ENCODE measurements around the gene JAGN1.
A peak's percentile ranks its signal among the peaks of the same experiment; 100 is the strongest.
"Not testable (repeated sequence)": the region's sequence is repeated elsewhere in the genome, so short reads cannot be mapped to it uniquely, and the experiment has no call there.

JAGN1 gene

DNA sequence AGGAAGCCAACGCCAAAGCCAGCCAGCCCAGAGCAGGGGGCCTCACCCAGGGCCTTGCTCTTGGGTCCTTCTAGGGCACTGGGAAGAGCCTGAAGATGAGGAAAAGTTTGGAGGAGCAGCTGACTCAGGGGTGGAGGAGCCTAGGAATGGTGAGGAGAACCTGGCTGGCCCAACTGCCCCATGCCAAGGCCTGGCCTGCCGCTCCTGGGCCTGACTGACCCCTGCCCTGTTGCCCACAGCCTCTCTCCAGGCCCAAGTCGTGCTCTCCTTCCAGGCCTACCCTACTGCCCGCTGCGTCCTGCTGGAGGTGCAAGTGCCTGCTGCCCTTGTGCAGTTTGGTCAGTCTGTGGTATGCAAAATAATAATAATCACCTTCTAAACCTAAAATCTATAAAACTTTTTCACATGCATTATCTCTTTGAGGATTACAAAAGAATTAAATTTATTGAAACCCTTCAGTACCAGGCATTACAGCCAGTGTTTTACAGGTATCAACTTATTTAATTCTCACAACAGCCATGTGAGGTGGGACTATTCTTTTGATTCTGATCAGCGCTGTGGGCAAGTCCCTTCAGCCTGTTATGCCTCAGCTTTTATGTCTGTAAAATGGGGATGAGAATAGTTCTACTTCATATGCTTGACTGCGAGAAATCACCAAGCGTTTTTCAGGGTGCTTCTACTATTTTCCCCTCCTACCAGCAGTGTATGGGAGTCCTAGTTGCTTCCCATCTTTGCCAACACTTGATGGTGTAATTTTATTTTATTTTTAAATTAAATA, 28.0 kb downstream of the JAGN1 start:
- ATAC-seq, result no peak

DNA sequence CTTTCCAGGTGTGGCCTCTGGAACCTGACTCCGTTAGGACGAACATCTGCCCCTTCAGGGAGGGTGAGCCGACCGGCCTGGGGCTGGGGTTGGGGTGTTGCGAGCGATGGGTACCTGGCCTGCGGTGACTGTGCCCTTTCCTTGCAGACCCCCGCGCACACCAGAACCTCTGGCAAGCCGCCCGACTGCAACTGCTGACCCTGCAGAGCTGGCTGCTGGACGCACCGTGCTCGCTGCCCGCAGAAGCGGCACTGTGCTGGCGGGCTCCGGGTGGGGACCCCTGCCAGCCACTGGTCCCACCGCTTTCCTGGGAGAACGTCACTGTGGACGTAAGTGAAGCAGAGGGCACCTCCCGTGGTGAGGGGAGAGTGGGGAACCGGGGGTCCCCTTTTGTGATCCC, 37.7 kb downstream of the JAGN1 start:
- no peak for ATAC-seq

DNA sequence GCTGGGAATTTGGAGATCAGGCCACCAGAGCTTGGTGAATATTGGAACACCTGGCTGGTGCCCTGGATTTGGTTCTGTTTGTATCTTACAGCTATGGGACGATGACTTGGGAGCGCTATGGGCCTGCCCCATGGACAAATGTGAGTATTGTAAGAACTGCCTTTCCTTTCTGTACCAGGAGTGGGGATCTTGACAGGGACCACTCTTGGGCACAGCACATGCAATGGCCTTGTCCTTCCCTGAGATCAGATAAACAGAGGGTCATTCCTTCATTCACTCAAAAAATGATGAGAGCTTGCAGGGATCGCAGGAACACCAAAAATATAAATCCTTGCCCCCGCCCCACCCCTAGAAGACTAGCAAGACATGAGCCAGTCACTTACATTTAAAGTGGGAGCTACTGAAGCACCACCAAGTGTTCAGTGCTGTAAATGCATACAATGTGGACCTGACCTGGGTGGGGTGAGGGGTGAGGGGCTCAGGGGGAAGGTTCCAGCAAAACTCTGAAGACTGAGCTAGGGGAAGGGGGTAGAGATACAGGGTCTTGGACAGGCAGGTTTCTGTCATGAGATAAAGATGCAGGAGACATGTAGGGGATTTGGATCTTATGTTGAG, 40.5 kb downstream of the JAGN1 start:
- no peak for ATAC-seq

DNA sequence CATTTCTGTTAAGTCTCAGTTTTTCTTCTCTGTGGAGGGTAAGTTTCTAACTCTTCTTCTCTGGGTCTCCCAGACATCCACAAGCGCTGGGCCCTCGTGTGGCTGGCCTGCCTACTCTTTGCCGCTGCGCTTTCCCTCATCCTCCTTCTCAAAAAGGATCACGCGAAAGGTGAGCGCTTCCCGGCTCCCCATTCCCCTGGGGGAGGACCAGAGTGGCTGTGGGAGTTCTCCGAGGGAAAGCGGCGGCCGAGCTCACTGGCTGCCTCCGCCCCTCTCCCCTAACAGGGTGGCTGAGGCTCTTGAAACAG, 42.1 kb downstream of the JAGN1 start:
- ATAC-seq, result no peak

DNA sequence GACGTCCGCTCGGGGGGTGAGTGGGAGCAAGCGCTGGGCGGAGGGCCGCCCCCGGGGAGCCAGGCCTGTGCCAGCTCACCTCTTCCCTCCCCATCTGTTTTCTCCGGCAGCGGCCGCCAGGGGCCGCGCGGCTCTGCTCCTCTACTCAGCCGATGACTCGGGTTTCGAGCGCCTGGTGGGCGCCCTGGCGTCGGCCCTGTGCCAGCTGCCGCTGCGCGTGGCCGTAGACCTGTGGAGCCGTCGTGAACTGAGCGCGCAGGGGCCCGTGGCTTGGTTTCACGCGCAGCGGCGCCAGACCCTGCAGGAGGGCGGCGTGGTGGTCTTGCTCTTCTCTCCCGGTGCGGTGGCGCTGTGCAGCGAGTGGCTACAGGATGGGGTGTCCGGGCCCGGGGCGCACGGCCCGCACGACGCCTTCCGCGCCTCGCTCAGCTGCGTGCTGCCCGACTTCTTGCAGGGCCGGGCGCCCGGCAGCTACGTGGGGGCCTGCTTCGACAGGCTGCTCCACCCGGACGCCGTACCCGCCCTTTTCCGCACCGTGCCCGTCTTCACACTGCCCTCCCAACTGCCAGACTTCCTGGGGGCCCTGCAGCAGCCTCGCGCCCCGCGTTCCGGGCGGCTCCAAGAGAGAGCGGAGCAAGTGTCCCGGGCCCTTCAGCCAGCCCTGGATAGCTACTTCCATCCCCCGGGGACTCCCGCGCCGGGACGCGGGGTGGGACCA, 42.6 kb downstream of the JAGN1 start:
- peak; percentile 81 to 83 for ATAC-seq

DNA sequence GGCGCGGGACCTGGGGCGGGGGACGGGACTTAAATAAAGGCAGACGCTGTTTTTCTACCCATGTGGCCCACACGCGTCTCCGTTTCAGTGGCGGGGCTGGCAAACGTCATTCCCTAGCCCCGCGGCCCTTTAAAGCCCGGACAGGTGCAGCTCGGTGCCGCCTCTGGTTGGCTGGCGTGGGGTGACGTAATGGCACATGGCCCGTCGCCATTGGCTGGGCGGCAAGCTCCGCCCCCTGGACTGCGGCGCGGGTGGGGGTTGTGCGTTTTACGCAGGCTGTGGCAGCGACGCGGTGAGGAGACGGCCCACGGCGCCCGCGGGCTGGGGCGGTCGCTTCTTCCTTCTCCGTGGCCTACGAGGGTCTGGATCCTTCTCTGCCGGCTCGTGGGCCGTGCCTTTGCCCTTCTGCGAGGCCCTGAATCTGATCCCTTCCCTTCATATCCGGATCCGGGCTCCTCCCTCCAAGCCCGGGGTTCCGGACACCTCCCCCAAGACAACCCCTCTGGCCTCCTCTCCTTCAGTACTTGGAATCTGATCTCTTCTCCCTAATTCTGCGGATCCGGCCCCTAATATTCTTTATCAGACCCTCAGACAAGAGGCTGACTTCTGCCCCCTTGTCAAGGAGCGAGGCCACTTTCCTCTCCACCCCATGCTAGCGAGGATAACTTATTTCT, 43.3 kb downstream of the JAGN1 start, which contains the start of gene CRELD1:
TSS of gene CRELD1 (plus strand) at position 274 of the 674 bp plus-strand sequence. CDS start 605 bp downstream, outside the sequence.
- ATAC-seq, result peak; percentile 83 to 86

DNA sequence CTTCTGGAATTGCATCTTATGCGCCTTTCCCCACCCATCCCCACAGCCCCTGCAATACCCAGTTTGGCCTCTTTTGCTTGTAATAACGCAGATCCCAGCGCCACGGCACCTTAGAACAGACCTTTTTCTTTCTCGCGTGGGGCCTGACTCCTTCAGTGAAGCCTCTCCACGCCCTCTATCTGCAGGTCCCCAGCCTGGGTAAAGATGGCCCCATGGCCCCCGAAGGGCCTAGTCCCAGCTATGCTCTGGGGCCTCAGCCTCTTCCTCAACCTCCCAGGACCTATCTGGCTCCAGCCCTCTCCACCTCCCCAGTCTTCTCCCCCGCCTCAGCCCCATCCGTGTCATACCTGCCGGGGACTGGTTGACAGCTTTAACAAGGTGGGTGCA, 43.8 kb downstream of the JAGN1 start:
- ATAC-seq, result no peak

DNA sequence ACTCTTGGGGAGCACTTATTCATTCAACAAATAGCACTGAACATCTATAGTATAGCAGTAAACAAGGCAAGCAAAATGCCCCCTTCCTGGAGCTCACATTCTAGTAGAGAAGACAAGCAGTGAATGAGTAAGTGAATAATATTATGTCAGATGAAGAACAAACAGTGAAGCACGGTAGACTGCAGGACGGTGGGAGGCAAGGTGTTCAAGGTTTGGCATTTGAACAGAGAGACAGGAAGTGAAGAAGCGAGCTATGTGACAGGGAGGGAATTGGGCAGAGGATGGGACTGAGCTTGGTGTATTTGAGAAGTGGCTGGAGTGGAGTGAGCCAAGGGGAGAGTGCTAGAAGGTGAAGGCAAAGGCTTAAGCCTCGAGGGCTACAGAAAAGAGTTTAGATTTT, 44.6 kb downstream of the JAGN1 start:
- ATAC-seq, result no peak

DNA sequence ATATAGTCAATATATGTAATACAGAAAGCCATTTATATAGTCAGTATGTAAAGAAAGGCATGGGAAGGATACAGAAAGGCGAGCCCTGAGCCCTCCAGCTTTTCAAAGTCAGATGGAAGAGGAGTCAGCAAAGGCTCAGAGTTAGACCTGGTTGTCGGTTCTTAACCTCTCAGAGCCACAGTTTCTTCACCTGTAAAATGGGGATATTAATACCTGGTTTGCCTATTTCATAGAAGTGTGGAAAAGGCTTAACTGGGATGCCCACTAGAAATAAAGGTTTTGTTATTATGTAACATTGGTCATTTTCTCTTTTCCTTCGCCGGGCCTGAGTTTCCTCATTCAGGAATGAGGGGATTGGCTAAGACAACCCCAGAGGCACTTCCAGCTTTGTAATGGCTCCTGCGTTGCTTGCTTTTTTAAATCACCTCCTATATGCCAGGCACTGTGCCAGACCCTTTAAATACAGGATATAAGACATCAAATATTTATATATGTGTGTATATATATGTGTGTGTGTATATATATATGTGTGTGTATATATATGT, 45.6 kb downstream of the JAGN1 start:
- no peak for ATAC-seq

DNA sequence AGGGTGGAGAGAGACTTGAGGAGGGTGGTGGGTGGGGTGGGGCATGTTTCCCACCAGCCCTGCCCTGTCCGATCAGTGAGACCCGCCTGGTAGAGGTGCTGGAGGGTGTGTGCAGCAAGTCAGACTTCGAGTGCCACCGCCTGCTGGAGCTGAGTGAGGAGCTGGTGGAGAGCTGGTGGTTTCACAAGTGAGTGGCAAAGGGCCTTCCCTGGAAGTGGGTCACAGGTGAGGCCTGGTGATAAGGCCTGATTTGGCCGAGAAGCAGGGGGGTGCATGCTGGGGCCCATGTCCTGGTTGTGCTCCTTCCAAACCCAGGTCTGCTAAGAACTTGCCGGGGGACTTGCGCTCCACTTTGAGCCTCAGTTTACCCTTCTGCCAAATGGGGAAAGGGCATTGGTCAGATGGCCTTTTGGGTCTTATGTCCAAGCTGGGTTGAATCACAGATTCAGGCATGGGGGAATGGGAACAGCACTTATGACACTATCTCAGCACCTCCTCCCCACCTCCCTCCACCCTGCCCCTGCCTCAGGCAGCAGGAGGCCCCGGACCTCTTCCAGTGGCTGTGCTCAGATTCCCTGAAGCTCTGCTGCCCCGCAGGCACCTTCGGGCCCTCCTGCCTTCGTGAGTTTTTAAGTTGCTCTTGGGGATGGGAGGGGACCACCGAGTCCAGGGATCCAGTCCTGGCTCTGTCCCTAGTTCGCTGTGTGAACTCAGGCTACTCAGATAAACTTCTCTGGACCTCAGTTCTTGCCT, 47.3 kb downstream of the JAGN1 start:
- ATAC-seq, result no peak

DNA sequence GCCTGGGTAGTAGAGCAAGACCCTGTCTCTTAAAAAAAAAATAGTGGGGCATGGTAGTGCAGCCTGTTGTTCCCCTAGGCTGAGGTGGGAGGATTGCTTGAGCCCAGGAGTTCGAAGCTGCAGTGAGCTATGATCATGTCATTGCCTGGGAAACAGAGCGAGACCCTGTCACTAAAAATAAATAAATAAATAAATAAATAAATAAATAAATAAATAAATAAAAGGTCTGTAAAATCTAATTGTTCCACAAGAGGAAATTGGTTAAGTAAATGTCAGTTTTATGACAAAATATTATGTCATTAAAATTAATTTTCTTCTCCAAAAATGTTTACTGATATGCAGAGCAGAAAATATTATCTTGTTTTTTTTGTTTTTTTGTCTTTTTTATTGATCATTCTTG, 48.6 kb downstream of the JAGN1 start:
- no peak for ATAC-seq

DNA sequence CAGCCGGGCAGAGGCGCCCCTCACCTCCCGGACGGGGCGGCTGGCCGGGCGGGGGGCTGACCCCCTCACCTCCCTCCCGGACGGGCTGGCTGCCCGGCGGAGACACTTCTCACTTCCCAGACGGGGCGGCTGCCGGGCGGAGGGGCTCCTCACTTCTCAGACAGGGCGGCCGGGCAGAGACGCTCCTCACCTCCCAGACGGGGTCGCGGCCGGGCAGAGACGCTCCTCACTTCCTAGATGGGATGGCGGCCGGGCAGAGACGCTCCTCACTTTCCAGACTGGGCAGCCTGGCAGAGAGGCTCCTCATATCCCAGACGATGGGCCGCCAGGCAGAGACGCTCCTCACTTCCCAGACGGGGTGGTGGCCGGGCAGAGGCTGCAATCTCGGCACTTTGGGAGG, 49.5 kb downstream of the JAGN1 start:
- not testable (repeated sequence) for ATAC-seq

DNA sequence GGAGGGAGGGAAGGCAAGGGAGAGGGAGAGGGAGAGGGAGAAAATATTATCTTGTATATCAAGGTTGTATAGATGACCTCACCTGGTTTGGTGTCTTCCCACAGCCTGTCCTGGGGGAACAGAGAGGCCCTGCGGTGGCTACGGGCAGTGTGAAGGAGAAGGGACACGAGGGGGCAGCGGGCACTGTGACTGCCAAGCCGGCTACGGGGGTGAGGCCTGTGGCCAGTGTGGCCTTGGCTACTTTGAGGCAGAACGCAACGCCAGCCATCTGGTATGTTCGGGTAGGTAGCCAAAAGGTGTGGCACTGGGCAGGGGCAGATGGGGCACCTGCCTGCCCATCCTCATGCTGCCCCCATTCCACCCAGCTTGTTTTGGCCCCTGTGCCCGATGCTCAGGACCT, 50.3 kb downstream of the JAGN1 start:
- no peak for ATAC-seq

DNA sequence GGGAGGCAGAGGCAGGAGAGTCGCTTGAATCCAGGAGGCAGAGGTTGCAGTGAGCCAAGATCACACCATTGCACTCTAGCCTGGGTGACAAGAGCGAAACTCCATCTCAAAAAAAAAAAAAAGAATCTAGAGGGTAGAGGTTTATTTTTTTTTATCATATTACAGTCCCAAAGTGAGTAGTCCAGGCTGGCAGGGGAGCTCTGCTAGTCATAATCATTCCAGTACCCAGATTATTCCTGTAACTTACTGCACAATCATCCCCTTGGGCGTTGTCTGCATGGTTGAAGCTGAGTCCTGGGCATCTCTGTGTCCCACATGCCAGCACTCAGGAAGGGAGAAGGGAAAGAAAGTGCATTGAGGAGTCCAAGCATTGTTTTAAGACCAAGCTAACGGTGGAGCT, 51.8 kb downstream of the JAGN1 start:
- ATAC-seq, result no peak

DNA sequence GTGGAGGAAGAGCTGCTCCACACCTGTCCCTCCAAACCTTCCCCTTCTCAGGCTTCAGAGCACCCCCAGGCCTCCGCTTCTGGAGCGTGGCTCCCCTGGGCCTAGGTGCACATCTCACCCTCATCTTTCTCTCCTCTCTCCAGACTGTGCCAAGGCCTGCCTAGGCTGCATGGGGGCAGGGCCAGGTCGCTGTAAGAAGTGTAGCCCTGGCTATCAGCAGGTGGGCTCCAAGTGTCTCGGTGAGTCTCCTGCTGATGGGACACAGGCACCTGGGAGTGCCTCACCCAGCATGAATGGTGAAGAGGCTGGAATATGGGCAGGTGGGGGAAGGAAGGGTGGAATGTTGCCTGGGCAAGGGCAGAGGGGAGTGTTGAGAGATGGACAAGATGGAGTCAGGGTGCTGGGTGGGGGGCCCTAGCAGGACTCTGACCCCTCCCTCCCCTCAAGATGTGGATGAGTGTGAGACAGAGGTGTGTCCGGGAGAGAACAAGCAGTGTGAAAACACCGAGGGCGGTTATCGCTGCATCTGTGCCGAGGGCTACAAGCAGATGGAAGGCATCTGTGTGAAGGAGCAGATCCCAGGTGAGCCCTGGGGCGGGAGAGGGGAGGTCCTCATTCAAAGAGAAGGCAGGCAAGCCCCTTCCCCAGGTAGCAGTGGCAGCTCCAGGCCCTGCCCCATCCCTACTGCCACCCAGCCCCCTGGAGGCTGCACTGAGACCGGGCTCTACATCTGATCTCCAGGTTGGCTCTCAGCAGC, 52.7 kb downstream of the JAGN1 start:
- ATAC-seq, result no peak
